Measurements from ENCODE around the gene DPP4.

DPP4 gene

GRCh38 chr2:161997916-161998471 is 76.0 kb downstream of the DPP4 start:
- H3K4me3 ChIP-seq (replicated peaks in 1 of 2; ENCODE audit: low read depth in 2 of 2, low read length in 2 of 2) = no peak overlapping the region
- TF ChIP-seq CTCF (IDR thresholded peaks at IDR 0.05; ENCODE audit: low read depth, low read length) = no peak
- DNase-seq (ENCODE audit: low read depth in 2 of 2) = no peak

- H3K4me3 ChIP-seq (replicated peaks in 1 of 2; ENCODE audit: low read depth in 2 of 2, low read length in 2 of 2) = no peak overlapping the region
- no peak for DNase-seq (ENCODE audit: low read depth in 2 of 2)
- no peak for TF ChIP-seq CTCF (IDR thresholded peaks at IDR 0.05; ENCODE audit: low read depth, low read length)
These were observed 78.4 kb downstream of the DPP4 start for GRCh38 chr2:161995553-161996016.

GRCh38 chr2:161994761-161995520 is 79.1 kb downstream of the DPP4 start:
- no peak for TF ChIP-seq CTCF (IDR thresholded peaks at IDR 0.05; ENCODE audit: low read depth, low read length)
- H3K4me3 ChIP-seq (replicated peaks in 1 of 2; ENCODE audit: low read depth in 2 of 2, low read length in 2 of 2) = no peak overlapping the region
- DNase-seq (ENCODE audit: low read depth in 2 of 2) = no peak

GRCh38 chr2:161992531-161992930 is 81.5 kb downstream of the DPP4 start:
- DNase-seq (ENCODE audit: low read depth in 2 of 2) = peak in 1 of 2 donors; percentile 24
- no peak overlapping the region for H3K4me3 ChIP-seq (replicated peaks in 1 of 2; ENCODE audit: low read depth in 2 of 2, low read length in 2 of 2)
- TF ChIP-seq CTCF (IDR thresholded peaks at IDR 0.05; ENCODE audit: low read depth, low read length) = no peak

GRCh38 chr2:161991991-161992390 is 82.0 kb downstream of the DPP4 start:
- no peak for TF ChIP-seq CTCF (IDR thresholded peaks at IDR 0.05; ENCODE audit: low read depth, low read length)

GRCh38 chr2:161990741-161991140 is 83.3 kb downstream of the DPP4 start:
- no peak overlapping the region for H3K4me3 ChIP-seq (replicated peaks in 1 of 2; ENCODE audit: low read depth in 2 of 2, low read length in 2 of 2)
- no peak for TF ChIP-seq CTCF (IDR thresholded peaks at IDR 0.05; ENCODE audit: low read depth, low read length)
- peak; percentile 90 to 95 for DNase-seq (ENCODE audit: low read depth in 2 of 2)

More at GRCh38 chr2:161991991-161992390, 82.0 kb downstream of the DPP4 start:
- no peak for DNase-seq (ENCODE audit: low read depth in 2 of 2)
- no peak overlapping the region for H3K4me3 ChIP-seq (replicated peaks in 1 of 2; ENCODE audit: low read depth in 2 of 2, low read length in 2 of 2)

All from cardiac fibroblast (primary cell).